K562 (cell line): ENCODE data around the gene GSTA2. TPM values are rescaled to one million over a fixed set of nuclear protein-coding genes. Genes with fewer than 3 reads are reported as not detected.

Experiments used
- ATAC-seq: fragments of 200-7000 bp; cut with Tn5 transposase; 3 replicates; pipeline ENCODE4 v1.9.1; 2020; ENCODE audit warnings: moderate library complexity
- BruUV-seq: library from RNA; stranded (reverse); fragments of 400-500 nt; replicated peaks from 2 replicates; lab custom pipeline; 2021; lab: Mats Ljungman, UMichigan
- CTCF ChIA-PET: fragments of 300-600 bp; formaldehyde crosslinking; extraction: SDS; loops from one replicate; lab custom pipeline; 2021; ENCODE audit warnings: low intra/inter-chr PET ratio; lab: Yijun Ruan, JAX
- POLR2A ChIA-PET: fragments of 300-600, 350-650 bp; sonication (Branson Sonifier 250); formaldehyde crosslinking; extraction: SDS; loops from one replicate; lab custom pipeline; 2021; ENCODE audit warnings: antibody characterized with exemption, inconsistent platforms; lab: Yijun Ruan, JAX
- DNase-seq, 4 experiments: peaks; one replicate each; pipeline versions ENCODE4 v3.0.0 to v3.0.0-alpha.2; 2011 to 2018; ENCODE audit warnings: low spot score in 3 of 4, mixed read lengths in 3 of 4; ENCODE audit errors: extremely low read depth in 1 of 4
- FAIRE-seq: peaks from 2 replicates; lab custom pipeline; 2011; peaks lifted over from hg19 to GRCh38; lab: Jason Lieb, UNC
- H2AFZ ChIP-seq: 2 replicates; pipeline ENCODE4 v1.6.0; 2011; ENCODE audit warnings: low read depth, low read length, control low read depth, inconsistent platforms
- H3K27ac ChIP-seq: fragments of 200-600 bp; 3 replicates; pipeline ENCODE4 v1.8.0; 2011; ENCODE audit warnings: low read depth, mild to moderate bottlenecking, control low read depth, inconsistent platforms, low read length, moderate library complexity, mixed read lengths; ENCODE audit errors: extremely low read depth
- H3K27me3 ChIP-seq, 2 experiments: fragments of 300-600 bp in 1 of 2; 2 replicates in 1 of 2; 3 replicates in 1 of 2; pipeline versions ENCODE4 v1.6.0 to v1.8.0; 2011; ENCODE audit warnings: inconsistent platforms in 2 of 2, low read length in 2 of 2, mild to moderate bottlenecking in 1 of 2, mixed read lengths in 1 of 2, moderate library complexity in 1 of 2; ENCODE audit not compliant: control insufficient read depth in 2 of 2, insufficient read depth in 2 of 2
- H3K36me3 ChIP-seq: fragments of 300-600 bp; 3 replicates; pipeline ENCODE4 v1.8.0; 2011; ENCODE audit warnings: mild to moderate bottlenecking, low read length, inconsistent platforms; ENCODE audit not compliant: control insufficient read depth, insufficient read depth
- H3K4me1 ChIP-seq, 2 experiments: fragments of 200-600 bp in 1 of 2; replicated peaks in 1 of 2; 2 replicates in 1 of 2; 3 replicates in 1 of 2; pipeline versions ENCODE4 v1.5.1 to v1.8.0; 2011; ENCODE audit warnings: inconsistent platforms in 2 of 2, low read length in 2 of 2, mild to moderate bottlenecking in 1 of 2, mixed read lengths in 1 of 2, moderate library complexity in 1 of 2; ENCODE audit not compliant: control insufficient read depth in 2 of 2, insufficient read depth in 2 of 2
- H3K4me2 ChIP-seq: 2 replicates; pipeline ENCODE4 v1.6.1; 2011; ENCODE audit warnings: low read length, control low read depth, inconsistent platforms, mixed read lengths; ENCODE audit not compliant: insufficient read depth
- H3K4me3 ChIP-seq: fragments of 200-600 bp; sonication (generic), shearing (Covaris generic); 2 replicates; pipeline ENCODE4 v1.5.1; 2016; ENCODE audit warnings: control low read depth, inconsistent platforms
- H3K79me2 ChIP-seq: fragments of 200-600 bp; 3 replicates; pipeline ENCODE4 v1.8.0; 2011; ENCODE audit warnings: low read length, inconsistent platforms; ENCODE audit not compliant: control insufficient read depth, insufficient read depth
- H3K9ac ChIP-seq, 2 experiments: 2 replicates each; pipeline versions ENCODE4 v1.6.0 to v1.6.1; 2011; ENCODE audit warnings: low read depth in 2 of 2, low read length in 2 of 2, control low read depth in 1 of 2, inconsistent platforms in 1 of 2, mild to moderate bottlenecking in 1 of 2, mixed read lengths in 1 of 2; ENCODE audit not compliant: insufficient read depth in 1 of 2
- H3K9me1 ChIP-seq: one replicate; pipeline ENCODE4 v1.6.0; 2011; ENCODE audit warnings: inconsistent platforms, mild to moderate bottlenecking, low read length, moderate library complexity; ENCODE audit not compliant: control insufficient read depth, insufficient read depth
- H3K9me3 ChIP-seq: replicated peaks from 2 replicates; pipeline ENCODE4 v1.5.1; 2011; ENCODE audit warnings: low read depth, low read length, inconsistent platforms; ENCODE audit not compliant: control insufficient read depth, insufficient read depth
- H4K20me1 ChIP-seq: replicated peaks from 2 replicates; pipeline ENCODE4 v1.6.1; 2011; ENCODE audit warnings: low read length, inconsistent platforms, mixed read lengths; ENCODE audit not compliant: control insufficient read depth, insufficient read depth
- ARID3B ChIP-seq: fragments of 250-450 bp; sonication (Bioruptor Pico); IDR thresholded peaks from 2 replicates; pipeline ENCODE4 v1.4.0; 2020; ENCODE audit warnings: borderline replicate concordance
- BHLHE40 ChIP-seq: IDR thresholded peaks from 2 replicates; pipeline ENCODE4 v1.6.1; 2011; ENCODE audit warnings: low read length, improper control_type of control experiment
- FOXA1 ChIP-seq: fragments of 450-650 bp; IDR thresholded peaks from 2 replicates; pipeline ENCODE4 v1.6.1; 2016; ENCODE audit warnings: mild to moderate bottlenecking, borderline replicate concordance
- POLR2B ChIP-seq: fragments of 450-650 bp; IDR thresholded peaks from 2 replicates; pipeline ENCODE4 v1.6.1; 2018; ENCODE audit warnings: low read depth; ENCODE audit not compliant: partially characterized antibody
- RFX7 ChIP-seq: fragments of 250-450 bp; sonication (Bioruptor Pico); IDR thresholded peaks from 2 replicates; pipeline ENCODE4 v1.5.1; 2021; ENCODE audit warnings: mild to moderate bottlenecking
- STAT5B ChIP-seq: fragments of 250-450 bp; sonication (Bioruptor Pico); IDR thresholded peaks from 2 replicates; pipeline ENCODE4 v1.8.0; 2021; ENCODE audit warnings: mild to moderate bottlenecking, inconsistent platforms
- THAP12 ChIP-seq: fragments of 250-450 bp; sonication (Bioruptor Pico); IDR thresholded peaks from 2 replicates; pipeline ENCODE4 v1.9.0; 2021; ENCODE audit warnings: mild to moderate bottlenecking, inconsistent platforms
- XRCC4 ChIP-seq: IDR thresholded peaks from one replicate; pipeline ENCODE4 v1.6.1; 2011; ENCODE audit not compliant: insufficient read depth, insufficient read length; ENCODE audit errors: extremely low read depth
- ZFP1 ChIP-seq: fragments of 450-650 bp; formaldehyde crosslinking; IDR thresholded peaks from 2 replicates; pipeline ENCODE4 v1.4.0; 2020; ENCODE audit warnings: mild to moderate bottlenecking, mixed read lengths
- ZNF707 ChIP-seq: fragments of 250-450 bp; sonication (Bioruptor Pico); conservative IDR thresholded peaks from 2 replicates; pipeline ENCODE4 v1.8.0; 2022; ENCODE audit warnings: inconsistent platforms, mild to moderate bottlenecking, moderate library complexity
- WGBS: fragments of 100-300 bp; shearing (Covaris generic); methylation state at CpG from one replicate; pipeline ENCODE4 v1.1.6; 2016; ENCODE audit warnings: low coverage, mixed read lengths; ENCODE audit not compliant: insufficient coverage; ENCODE audit errors: missing lambda C conversion rate; 5-methylcytosine and 5-hydroxymethylcytosine counted together
- in situ Hi-C: fragments of 300-500 bp; cut with MboI; formaldehyde crosslinking; loops from 4 replicates; pipeline ENCODE4 v1.15.0; 2018; ENCODE audit warnings: inconsistent platforms, mixed read lengths
- intact Hi-C: fragments of 100-400 bp; cut with micrococcal nuclease; formaldehyde crosslinking; loops from 2 replicates; pipeline ENCODE4 v1.14.2; 2022
- polyA plus RNA-seq, 8 experiments: library from polyadenylated mRNA; depleted of rRNA in 4 of 8; stranded (reverse) in 5 of 8; unstranded in 3 of 8; fragments of >200 nt; fragmentation: Nextera tagmentation in 2 of 8; fragmentation: Illumina TruSeq in 1 of 8; extraction: Ambion mirVana in 2 of 8; extraction: Trizol in 1 of 8; gene quantifications; 2 replicates each; pipeline versions ENCODE4 v1.2.1 to v1.2.3, GENCODE V29; 2011 to 2014; ENCODE audit warnings: inconsistent platforms in 1 of 8, missing spikeins in 1 of 8
- total RNA-seq, 7 experiments: library from RNA; depleted of rRNA in 6 of 7; stranded (reverse); fragments of >200 nt in 6 of 7; fragmentation: Illumina TruSeq in 2 of 7; extraction: Trizol in 2 of 7; gene quantifications; 2 replicates each; pipeline versions ENCODE4 v1.2.1 to v1.2.3, GENCODE V29; 2011 to 2021; ENCODE audit warnings: low replicate concordance in 1 of 7
- TF ChIP-seq, protein P1 (sequence below): fragments of 250-450 bp; sonication (Bioruptor Pico); IDR thresholded peaks from 2 replicates; pipeline ENCODE4 v1.8.0; 2021; ENCODE audit warnings: mild to moderate bottlenecking, moderate library complexity
- TF ChIP-seq, protein P2 (sequence below): sonication (generic); formaldehyde crosslinking; IDR thresholded peaks from 2 replicates; pipeline ENCODE4 v1.8.1; 2023; ENCODE audit warnings: mild to moderate bottlenecking, missing genetic modification reagents

GSTA2 gene
- total and polyA plus RNA-seq, 9 of the 15 experiments (the other 6 are each of a cell fraction or from before 2014, with no cell fraction given), result 0.11 to 0.24 (median 0.14) TPM; not detected in 3

DNA sequence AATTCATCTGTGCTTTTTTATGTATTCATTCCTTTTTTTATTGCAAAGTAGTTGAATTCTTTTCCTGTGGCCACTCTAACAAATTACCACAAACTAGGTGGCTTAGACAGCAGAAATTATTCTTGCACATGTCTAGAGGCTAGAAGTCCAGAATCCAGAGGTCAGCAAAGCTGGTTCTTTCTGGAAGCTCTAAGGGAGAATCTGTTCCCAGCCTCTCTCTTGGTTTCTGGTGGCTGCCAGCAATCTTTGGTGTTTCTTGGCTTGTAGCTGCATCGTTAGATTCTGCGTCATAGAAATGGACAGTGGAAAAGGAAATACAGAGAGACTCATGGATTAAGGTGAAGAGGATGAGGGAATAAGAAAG lies 39.3 kb downstream of the GSTA2 start:
- BruUV-seq, result no TSS peak
- Histone ChIP-seq H3K27me3 (no peaks in the 10 kb centered on the region), H3K79me2 (no peaks in the 10 kb centered on the region), H3K9me3 (no peaks in the 10 kb centered on the region), H3K4me2 (no peak overlapping the region), H2AFZ (peak overlapping the region; percentile 76), H3K4me3 (no peak overlapping the region), H3K9me1 (no peaks in the 10 kb centered on the region), H3K36me3 (no peaks in the 10 kb centered on the region), H3K27ac (no peak overlapping the region), H3K9ac (no peak overlapping the region), H3K4me1 (peaks cover 14 to 27% of the 10 kb centered on the region in 2 experiments), H4K20me1 (no peaks in the 10 kb centered on the region)
- no peak for TF ChIP-seq RFX7
- no peak for TF ChIP-seq STAT5B
- no peak for TF ChIP-seq ZFP1
- no peak for TF ChIP-seq THAP12 (CRISPR knock-in tag)
- TF ChIP-seq ZNF707 (CRISPR knock-in tag), result no peak
- TF ChIP-seq BHLHE40, result no peak
- TF ChIP-seq FOXA1, result no peak
- TF ChIP-seq, protein P1, sequence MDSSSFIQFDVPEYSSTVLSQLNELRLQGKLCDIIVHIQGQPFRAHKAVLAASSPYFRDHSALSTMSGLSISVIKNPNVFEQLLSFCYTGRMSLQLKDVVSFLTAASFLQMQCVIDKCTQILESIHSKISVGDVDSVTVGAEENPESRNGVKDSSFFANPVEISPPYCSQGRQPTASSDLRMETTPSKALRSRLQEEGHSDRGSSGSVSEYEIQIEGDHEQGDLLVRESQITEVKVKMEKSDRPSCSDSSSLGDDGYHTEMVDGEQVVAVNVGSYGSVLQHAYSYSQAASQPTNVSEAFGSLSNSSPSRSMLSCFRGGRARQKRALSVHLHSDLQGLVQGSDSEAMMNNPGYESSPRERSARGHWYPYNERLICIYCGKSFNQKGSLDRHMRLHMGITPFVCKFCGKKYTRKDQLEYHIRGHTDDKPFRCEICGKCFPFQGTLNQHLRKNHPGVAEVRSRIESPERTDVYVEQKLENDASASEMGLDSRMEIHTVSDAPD (CRISPR knock-in tag), result no peak
- TF ChIP-seq, protein P2, sequence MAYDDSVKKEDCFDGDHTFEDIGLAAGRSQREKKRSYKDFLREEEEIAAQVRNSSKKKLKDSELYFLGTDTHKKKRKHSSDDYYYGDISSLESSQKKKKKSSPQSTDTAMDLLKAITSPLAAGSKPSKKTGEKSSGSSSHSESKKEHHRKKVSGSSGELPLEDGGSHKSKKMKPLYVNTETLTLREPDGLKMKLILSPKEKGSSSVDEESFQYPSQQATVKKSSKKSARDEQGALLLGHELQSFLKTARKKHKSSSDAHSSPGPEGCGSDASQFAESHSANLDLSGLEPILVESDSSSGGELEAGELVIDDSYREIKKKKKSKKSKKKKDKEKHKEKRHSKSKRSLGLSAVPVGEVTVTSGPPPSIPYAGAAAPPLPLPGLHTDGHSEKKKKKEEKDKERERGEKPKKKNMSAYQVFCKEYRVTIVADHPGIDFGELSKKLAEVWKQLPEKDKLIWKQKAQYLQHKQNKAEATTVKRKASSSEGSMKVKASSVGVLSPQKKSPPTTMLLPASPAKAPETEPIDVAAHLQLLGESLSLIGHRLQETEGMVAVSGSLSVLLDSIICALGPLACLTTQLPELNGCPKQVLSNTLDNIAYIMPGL, result no peak
- TF ChIP-seq XRCC4, result no peak
- no peak for TF ChIP-seq ARID3B
- no peak for TF ChIP-seq POLR2B
- no peak for ATAC-seq
- DNase-seq, result no peak
- intact Hi-C loops, result loop anchor here (2.0 to 10.0 kb wide), 2 partner anchors 39 to 271 kb away; partner anchors contain the start of genes GSTA2 and GSTA4
- no peak for FAIRE-seq
- 32% methylated on average over 2 of the region's 2 CpGs for WGBS
- ChIA-PET POLR2A (interaction anchor here (0.6 kb wide), 1 partner anchor 370 kb away, joined by 4 read pairs; no protein-coding TSS in a partner anchor), CTCF (interaction anchor here (0.6 to 0.7 kb wide), 2 partner anchors 58 to 77 kb away, joined by 3 read pairs; no protein-coding TSS in a partner anchor)
- in situ Hi-C loops, result loop anchor here (10.0 kb wide), 1 partner anchor 331 kb away; no protein-coding TSS in a partner anchor
